ENCODE measurements around the gene USP13.

DNA sequence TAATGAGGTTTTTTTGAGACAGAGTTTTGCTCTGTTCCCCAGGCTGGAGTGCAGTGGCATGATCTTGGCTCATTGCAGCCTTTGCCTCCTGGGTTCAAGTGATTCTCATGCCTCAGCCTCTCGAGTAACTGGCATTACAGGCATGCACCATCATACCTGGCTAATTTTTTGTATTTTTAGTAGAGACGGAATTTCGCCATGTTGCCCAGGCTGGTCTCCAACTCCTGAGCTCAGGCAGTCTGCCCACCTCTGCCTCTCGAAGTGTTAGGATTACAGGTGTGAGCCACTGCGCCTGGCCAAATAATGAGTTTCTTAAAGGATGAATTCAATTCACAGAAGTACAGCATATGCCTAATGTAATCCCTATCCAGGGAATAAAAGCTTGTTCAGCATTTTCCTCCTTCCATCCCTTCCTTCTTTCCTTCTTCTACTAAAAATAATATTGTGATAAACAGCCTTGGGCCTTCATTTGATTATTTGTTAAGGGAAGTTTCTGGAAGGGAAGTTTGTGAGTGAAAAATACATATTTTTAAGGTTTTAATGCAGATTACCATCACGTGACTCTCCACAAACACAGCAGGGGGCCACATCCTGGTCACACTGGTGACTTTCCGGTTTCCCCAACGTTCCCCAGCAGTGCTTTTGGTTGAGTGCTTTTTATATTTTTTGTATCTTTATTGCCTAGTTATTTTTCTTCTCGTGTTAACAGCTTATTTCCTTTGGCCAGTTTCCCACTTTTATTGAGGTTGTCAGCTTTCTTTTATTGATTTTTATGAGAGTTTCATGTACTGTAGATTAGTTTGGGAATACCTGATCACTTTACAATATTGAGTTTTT, 116.8 kb downstream of the USP13 start:
- TF ChIP-seq, protein P1, sequence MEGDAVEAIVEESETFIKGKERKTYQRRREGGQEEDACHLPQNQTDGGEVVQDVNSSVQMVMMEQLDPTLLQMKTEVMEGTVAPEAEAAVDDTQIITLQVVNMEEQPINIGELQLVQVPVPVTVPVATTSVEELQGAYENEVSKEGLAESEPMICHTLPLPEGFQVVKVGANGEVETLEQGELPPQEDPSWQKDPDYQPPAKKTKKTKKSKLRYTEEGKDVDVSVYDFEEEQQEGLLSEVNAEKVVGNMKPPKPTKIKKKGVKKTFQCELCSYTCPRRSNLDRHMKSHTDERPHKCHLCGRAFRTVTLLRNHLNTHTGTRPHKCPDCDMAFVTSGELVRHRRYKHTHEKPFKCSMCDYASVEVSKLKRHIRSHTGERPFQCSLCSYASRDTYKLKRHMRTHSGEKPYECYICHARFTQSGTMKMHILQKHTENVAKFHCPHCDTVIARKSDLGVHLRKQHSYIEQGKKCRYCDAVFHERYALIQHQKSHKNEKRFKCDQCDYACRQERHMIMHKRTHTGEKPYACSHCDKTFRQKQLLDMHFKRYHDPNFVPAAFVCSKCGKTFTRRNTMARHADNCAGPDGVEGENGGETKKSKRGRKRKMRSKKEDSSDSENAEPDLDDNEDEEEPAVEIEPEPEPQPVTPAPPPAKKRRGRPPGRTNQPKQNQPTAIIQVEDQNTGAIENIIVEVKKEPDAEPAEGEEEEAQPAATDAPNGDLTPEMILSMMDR (IDR thresholded peaks at IDR 0.05; ENCODE audit: low read depth, low read length), result no peak
- no peak for TF ChIP-seq EZH2phosphoT487 (IDR thresholded peaks at IDR 0.05; ENCODE audit: low read depth)

Measured in OCI-LY3 (cell line).